ENCODE measurements around the gene NNMT. TPM values are rescaled to one million over a fixed set of nuclear protein-coding genes. Genes with fewer than 3 reads are reported as not detected.

NNMT gene
- total RNA-seq, 4 donors from 2014 or later, result 157 to 968 (median 541) TPM

- DNase-seq (no peak), ATAC-seq (no peak)
- H3K4me3 ChIP-seq, result no peak overlapping the region
- in situ Hi-C loops (cut with MboI; ENCODE audit: low sequenced_read_pairs in 4 of 4) (loop anchor here in 1 of 4 donors (25.0 kb wide), 1 partner anchor 384 kb away; the partner anchor contains the start of gene USP28), intact Hi-C loops (cut with DNase I; ENCODE audit: low total_unique reads) (no loop called here)
- H3K27ac ChIP-seq, result no peak overlapping the region
- H3K27me3 ChIP-seq, result no peaks in the 10 kb centered on the region
- no peaks in the 10 kb centered on the region for H3K9me3 ChIP-seq
- H3K36me3 ChIP-seq, result no peaks in the 10 kb centered on the region
- TF ChIP-seq CTCF (IDR thresholded peaks at IDR 0.05 in 4 of 5, conservative IDR thresholded peaks at IDR 0.05 in 1 of 5) (no peak), POLR2A (IDR thresholded peaks at IDR 0.05) (no peak)
- peaks cover 0 to 5% of the 10 kb centered on the region in 2 donors for H3K4me1 ChIP-seq
These were observed 24.9 kb upstream of the NNMT start for GRCh38 chr11:114271316-114271715.

- ATAC-seq, result no peak
- in situ Hi-C loops (cut with MboI; ENCODE audit: low sequenced_read_pairs in 4 of 4) (loop anchor here in 1 of 4 donors (25.0 kb wide), 1 partner anchor 385 kb away; the partner anchor contains the start of gene USP28), intact Hi-C loops (cut with DNase I; ENCODE audit: low total_unique reads) (no loop called here)
- Histone ChIP-seq H3K4me1 (peaks cover 0 to 5% of the 10 kb centered on the region in 2 donors), H3K27ac (no peak overlapping the region), H3K4me3 (no peak overlapping the region), H3K27me3 (no peaks in the 10 kb centered on the region), H3K36me3 (no peaks in the 10 kb centered on the region), H3K9me3 (no peaks in the 10 kb centered on the region)
- TF ChIP-seq CTCF (IDR thresholded peaks at IDR 0.05 in 4 of 5, conservative IDR thresholded peaks at IDR 0.05 in 1 of 5), result no peak
- no peak for TF ChIP-seq POLR2A (IDR thresholded peaks at IDR 0.05)
- DNase-seq, result no peak
These were observed 23.9 kb upstream of the NNMT start for GRCh38 chr11:114272311-114272710.

GRCh38 chr11:114273071-114273470, 23.1 kb upstream of the NNMT start:
- H3K4me1 ChIP-seq, result peaks cover 0 to 5% of the 10 kb centered on the region in 2 donors
- in situ Hi-C loops (cut with MboI; ENCODE audit: low sequenced_read_pairs in 4 of 4) (loop anchor here in 1 of 4 donors (25.0 kb wide), 1 partner anchor 386 kb away; the partner anchor contains the start of gene USP28), intact Hi-C loops (cut with DNase I; ENCODE audit: low total_unique reads) (no loop called here)
- ATAC-seq, result no peak
- no peaks in the 10 kb centered on the region for H3K36me3 ChIP-seq
- no peaks in the 10 kb centered on the region for H3K9me3 ChIP-seq
- TF ChIP-seq CTCF (IDR thresholded peaks at IDR 0.05 in 4 of 5, conservative IDR thresholded peaks at IDR 0.05 in 1 of 5), result no peak
- TF ChIP-seq POLR2A (IDR thresholded peaks at IDR 0.05), result no peak
- no peak overlapping the region for H3K27ac ChIP-seq
- no peak for DNase-seq
- H3K27me3 ChIP-seq, result no peaks in the 10 kb centered on the region
- H3K4me3 ChIP-seq, result no peak overlapping the region

GRCh38 chr11:114273890-114274635, 22.1 kb upstream of the NNMT start:
- H3K4me3 ChIP-seq, result no peak overlapping the region
- H3K27me3 ChIP-seq, result no peaks in the 10 kb centered on the region
- TF ChIP-seq CTCF (IDR thresholded peaks at IDR 0.05 in 4 of 5, conservative IDR thresholded peaks at IDR 0.05 in 1 of 5), result no peak
- no peak for TF ChIP-seq POLR2A (IDR thresholded peaks at IDR 0.05)
- no peaks in the 10 kb centered on the region for H3K36me3 ChIP-seq
- no peak for ATAC-seq
- no peaks in the 10 kb centered on the region for H3K9me3 ChIP-seq
- in situ Hi-C loops (cut with MboI; ENCODE audit: low sequenced_read_pairs in 4 of 4) (loop anchor here in 1 of 4 donors (25.0 kb wide), 1 partner anchor 387 kb away; the partner anchor contains the start of gene USP28), intact Hi-C loops (cut with DNase I; ENCODE audit: low total_unique reads) (no loop called here)
- no peak overlapping the region for H3K27ac ChIP-seq
- H3K4me1 ChIP-seq, result peaks cover 0 to 5% of the 10 kb centered on the region in 2 donors
- no peak for DNase-seq

Measured in gastrocnemius medialis (tissue), 4 donors.